WTC11 (cell line): ENCODE measurements around the gene PRDM2. TPM values are rescaled to one million over a fixed set of nuclear protein-coding genes. Genes with fewer than 3 reads are reported as not detected.

Experiments
- ATAC-seq: fragments of 200-7000 bp; cut with Tn5 transposase; 2 replicates; pipeline ENCODE4 v1.10.0; 2021; ENCODE audit warnings: mild to moderate bottlenecking, moderate library complexity
- CTCF ChIA-PET: fragments of 300-600 bp; sonication (Branson Sonifier 250); formaldehyde crosslinking; loops from one replicate; lab custom pipeline; 2021; ENCODE audit warnings: antibody characterized with exemption; lab: Charles Lee
- POLR2A ChIA-PET: fragments of 350-600 bp; sonication (Branson Sonifier 250); formaldehyde crosslinking; loops from one replicate; lab custom pipeline; 2021; ENCODE audit warnings: antibody characterized with exemption; lab: Charles Lee
- DNase-seq: peaks from one replicate; pipeline ENCODE4 v3.0.0; 2021; ENCODE audit warnings: low spot score
- H3K27ac Mint-ChIP-seq: 2 replicates; pipeline ENCODE4 v1.8.0; 2021; ENCODE audit warnings: mixed read lengths
- H3K27me3 Mint-ChIP-seq: 2 replicates; pipeline ENCODE4 v1.8.0; 2021; ENCODE audit warnings: low read depth, mild to moderate bottlenecking, moderate library complexity, mixed read lengths
- H3K36me3 Mint-ChIP-seq: 2 replicates; pipeline ENCODE4 v1.8.0; 2021; ENCODE audit warnings: mixed read lengths
- H3K4me1 Mint-ChIP-seq: 2 replicates; pipeline ENCODE4 v1.8.0; 2022; ENCODE audit warnings: mixed read lengths
- H3K4me3 Mint-ChIP-seq: 2 replicates; pipeline ENCODE4 v1.8.0; 2021; ENCODE audit warnings: mild to moderate bottlenecking, moderate library complexity, mixed read lengths
- H3K9me3 Mint-ChIP-seq: 2 replicates; pipeline ENCODE4 v1.8.0; 2021; ENCODE audit warnings: mixed read lengths
- CBFB ChIP-seq: sonication (generic); formaldehyde crosslinking; IDR thresholded peaks from 2 replicates; pipeline ENCODE4 v1.8.1; 2022; ENCODE audit warnings: mild to moderate bottlenecking, low read depth, missing genetic modification reagents
- EMX1 ChIP-seq: fragments of 250-450 bp; sonication (Bioruptor Pico); IDR thresholded peaks from 2 replicates; pipeline ENCODE4 v1.8.0; 2021; ENCODE audit warnings: mild to moderate bottlenecking
- FOXK1 ChIP-seq: sonication (generic); formaldehyde crosslinking; IDR thresholded peaks from 2 replicates; pipeline ENCODE4 v1.8.0; 2022; ENCODE audit warnings: mild to moderate bottlenecking, moderate library complexity, missing genetic modification reagents
- GRHL2 ChIP-seq: fragments of 250-450 bp; sonication (Bioruptor Pico); IDR thresholded peaks from 2 replicates; pipeline ENCODE4 v1.8.0; 2022; ENCODE audit warnings: mild to moderate bottlenecking, moderate library complexity; ENCODE audit not compliant: insufficient replicate concordance, severe bottlenecking
- MYBL2 ChIP-seq: sonication (generic); formaldehyde crosslinking; IDR thresholded peaks from 2 replicates; pipeline ENCODE4 v1.8.1; 2023; ENCODE audit warnings: mild to moderate bottlenecking, moderate library complexity, missing genetic modification reagents
- NFYB ChIP-seq: sonication (generic); formaldehyde crosslinking; conservative IDR thresholded peaks from 2 replicates; pipeline ENCODE4 v1.8.0; 2022; ENCODE audit warnings: low read depth, missing genetic modification reagents
- SMAD4 ChIP-seq: sonication (generic); formaldehyde crosslinking; IDR thresholded peaks from 2 replicates; pipeline ENCODE4 v1.8.0; 2022; ENCODE audit warnings: mild to moderate bottlenecking, missing genetic modification reagents
- SP1 ChIP-seq: sonication (generic); formaldehyde crosslinking; conservative IDR thresholded peaks from 2 replicates; pipeline ENCODE4 v1.8.1; 2022; ENCODE audit warnings: missing genetic modification reagents
- TP53 ChIP-seq: sonication (generic); formaldehyde crosslinking; IDR thresholded peaks from 2 replicates; pipeline ENCODE4 v1.8.1; 2023; ENCODE audit warnings: mild to moderate bottlenecking, missing genetic modification reagents
- ZNF263 ChIP-seq: sonication (generic); formaldehyde crosslinking; IDR thresholded peaks from 2 replicates; pipeline ENCODE4 v1.8.1; 2022; ENCODE audit warnings: low read depth, mild to moderate bottlenecking, moderate library complexity, missing genetic modification reagents
- total RNA-seq: library from RNA; stranded (reverse); gene quantifications from 3 replicates; pipeline ENCODE4 v1.2.3, GENCODE V29; 2021
- TF ChIP-seq, protein P1 (sequence below): sonication (generic); formaldehyde crosslinking; IDR thresholded peaks from 2 replicates; pipeline ENCODE4 v1.8.1; 2023; ENCODE audit warnings: mild to moderate bottlenecking, missing genetic modification reagents
- TF ChIP-seq, protein P2 (sequence below): fragments of 250-450 bp; sonication (Bioruptor Pico); IDR thresholded peaks from 2 replicates; pipeline ENCODE4 v1.8.0; 2021; ENCODE audit warnings: mild to moderate bottlenecking
- TF ChIP-seq, protein P3 (sequence below): sonication (generic); formaldehyde crosslinking; IDR thresholded peaks from 2 replicates; pipeline ENCODE4 v1.8.1; 2023; ENCODE audit warnings: mild to moderate bottlenecking, missing genetic modification reagents, moderate library complexity
- TF ChIP-seq, protein P4 (sequence below): sonication (generic); formaldehyde crosslinking; IDR thresholded peaks from 2 replicates; pipeline ENCODE4 v1.8.1; 2023; ENCODE audit warnings: mild to moderate bottlenecking, missing genetic modification reagents, moderate library complexity
- TF ChIP-seq, protein P5 (sequence below): fragments of 250-450 bp; sonication (Bioruptor Pico); IDR thresholded peaks from 2 replicates; pipeline ENCODE4 v1.9.0; 2021; ENCODE audit warnings: mild to moderate bottlenecking
- TF ChIP-seq, protein P6 (sequence below): sonication (generic); formaldehyde crosslinking; IDR thresholded peaks from 2 replicates; pipeline ENCODE4 v1.8.1; 2022; ENCODE audit warnings: mild to moderate bottlenecking, moderate library complexity, missing genetic modification reagents
- TF ChIP-seq, protein P7 (sequence below): sonication (generic); formaldehyde crosslinking; IDR thresholded peaks from 2 replicates; pipeline ENCODE4 v1.8.0; 2022; ENCODE audit warnings: mild to moderate bottlenecking, missing genetic modification reagents
- TF ChIP-seq, protein P8 (sequence below): sonication (generic); formaldehyde crosslinking; IDR thresholded peaks from 2 replicates; pipeline ENCODE4 v1.8.1; 2023; ENCODE audit warnings: mild to moderate bottlenecking, missing genetic modification reagents
- TF ChIP-seq, protein P9 (sequence below): sonication (generic); formaldehyde crosslinking; conservative IDR thresholded peaks from 2 replicates; pipeline ENCODE4 v1.8.1; 2023; ENCODE audit warnings: mild to moderate bottlenecking, low read depth, missing genetic modification reagents, moderate library complexity

PRDM2 gene
- total RNA-seq, 1 experiment from 2014 or later: 25.0 TPM

DNA sequence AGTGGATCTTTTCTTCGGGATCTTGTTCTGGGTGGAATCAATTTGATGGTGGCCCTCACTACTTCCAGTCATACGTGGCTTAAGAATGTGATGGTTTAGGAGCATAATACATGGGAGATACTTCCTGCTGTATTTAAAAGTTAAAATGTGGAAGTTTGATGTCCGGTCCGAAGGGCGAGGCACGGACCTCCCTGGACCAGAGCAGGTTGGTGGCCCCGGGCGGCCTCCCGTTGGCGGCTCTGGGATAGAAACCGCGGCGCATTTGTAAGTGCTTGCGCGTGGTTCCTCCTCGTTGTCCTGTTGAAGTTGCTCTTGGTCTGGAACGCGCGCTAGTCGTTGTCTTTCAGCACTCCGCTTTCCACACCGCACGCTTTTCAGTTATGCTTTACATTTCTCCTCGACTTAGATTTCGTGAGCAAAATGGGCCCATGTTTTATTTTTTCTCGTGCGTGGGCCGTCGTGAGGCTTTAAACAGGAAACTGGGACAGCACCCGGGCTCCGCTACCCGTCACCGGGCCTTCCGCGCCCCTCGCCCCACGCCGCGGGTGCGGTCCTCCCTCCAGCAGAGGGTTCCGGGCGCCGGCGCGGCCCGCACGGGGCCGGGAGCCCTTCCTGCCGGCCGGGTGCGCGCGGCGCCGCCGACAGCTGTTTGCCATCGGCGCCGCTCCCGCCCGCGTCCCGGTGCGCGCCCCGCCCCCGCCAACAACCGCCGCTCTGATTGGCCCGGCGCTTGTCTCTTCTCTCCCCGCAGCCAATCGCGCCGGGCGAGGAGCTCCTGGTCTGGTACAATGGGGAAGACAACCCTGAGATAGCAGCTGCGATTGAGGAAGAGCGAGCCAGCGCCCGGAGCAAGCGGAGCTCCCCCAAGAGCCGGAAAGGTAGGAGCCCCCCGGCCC lies 48.9 kb downstream of the PRDM2 start:
- no peaks in the 10 kb centered on the region for H3K9me3 Mint-ChIP-seq
- H3K4me3 Mint-ChIP-seq: peak overlapping the region; percentile 82
- TF ChIP-seq, protein P1, sequence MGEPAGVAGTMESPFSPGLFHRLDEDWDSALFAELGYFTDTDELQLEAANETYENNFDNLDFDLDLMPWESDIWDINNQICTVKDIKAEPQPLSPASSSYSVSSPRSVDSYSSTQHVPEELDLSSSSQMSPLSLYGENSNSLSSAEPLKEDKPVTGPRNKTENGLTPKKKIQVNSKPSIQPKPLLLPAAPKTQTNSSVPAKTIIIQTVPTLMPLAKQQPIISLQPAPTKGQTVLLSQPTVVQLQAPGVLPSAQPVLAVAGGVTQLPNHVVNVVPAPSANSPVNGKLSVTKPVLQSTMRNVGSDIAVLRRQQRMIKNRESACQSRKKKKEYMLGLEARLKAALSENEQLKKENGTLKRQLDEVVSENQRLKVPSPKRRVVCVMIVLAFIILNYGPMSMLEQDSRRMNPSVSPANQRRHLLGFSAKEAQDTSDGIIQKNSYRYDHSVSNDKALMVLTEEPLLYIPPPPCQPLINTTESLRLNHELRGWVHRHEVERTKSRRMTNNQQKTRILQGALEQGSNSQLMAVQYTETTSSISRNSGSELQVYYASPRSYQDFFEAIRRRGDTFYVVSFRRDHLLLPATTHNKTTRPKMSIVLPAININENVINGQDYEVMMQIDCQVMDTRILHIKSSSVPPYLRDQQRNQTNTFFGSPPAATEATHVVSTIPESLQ (CRISPR knock-in tag): no peak
- TF ChIP-seq, protein P2, sequence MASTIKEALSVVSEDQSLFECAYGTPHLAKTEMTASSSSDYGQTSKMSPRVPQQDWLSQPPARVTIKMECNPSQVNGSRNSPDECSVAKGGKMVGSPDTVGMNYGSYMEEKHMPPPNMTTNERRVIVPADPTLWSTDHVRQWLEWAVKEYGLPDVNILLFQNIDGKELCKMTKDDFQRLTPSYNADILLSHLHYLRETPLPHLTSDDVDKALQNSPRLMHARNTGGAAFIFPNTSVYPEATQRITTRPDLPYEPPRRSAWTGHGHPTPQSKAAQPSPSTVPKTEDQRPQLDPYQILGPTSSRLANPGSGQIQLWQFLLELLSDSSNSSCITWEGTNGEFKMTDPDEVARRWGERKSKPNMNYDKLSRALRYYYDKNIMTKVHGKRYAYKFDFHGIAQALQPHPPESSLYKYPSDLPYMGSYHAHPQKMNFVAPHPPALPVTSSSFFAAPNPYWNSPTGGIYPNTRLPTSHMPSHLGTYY (CRISPR knock-in tag): no peak
- no peak for TF ChIP-seq CBFB (CRISPR knock-in tag)
- no peak for TF ChIP-seq ZNF263
- TF ChIP-seq SP1: peak; percentile 88
- no peak for TF ChIP-seq TP53 (CRISPR knock-in tag)
- no peak for TF ChIP-seq EMX1 (CRISPR knock-in tag)
- TF ChIP-seq SMAD4 (CRISPR knock-in tag): no peak
- TF ChIP-seq, protein P3, sequence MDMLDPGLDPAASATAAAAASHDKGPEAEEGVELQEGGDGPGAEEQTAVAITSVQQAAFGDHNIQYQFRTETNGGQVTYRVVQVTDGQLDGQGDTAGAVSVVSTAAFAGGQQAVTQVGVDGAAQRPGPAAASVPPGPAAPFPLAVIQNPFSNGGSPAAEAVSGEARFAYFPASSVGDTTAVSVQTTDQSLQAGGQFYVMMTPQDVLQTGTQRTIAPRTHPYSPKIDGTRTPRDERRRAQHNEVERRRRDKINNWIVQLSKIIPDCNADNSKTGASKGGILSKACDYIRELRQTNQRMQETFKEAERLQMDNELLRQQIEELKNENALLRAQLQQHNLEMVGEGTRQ (CRISPR knock-in tag): no peak
- TF ChIP-seq GRHL2 (CRISPR knock-in tag): no peak
- TF ChIP-seq, protein P4, sequence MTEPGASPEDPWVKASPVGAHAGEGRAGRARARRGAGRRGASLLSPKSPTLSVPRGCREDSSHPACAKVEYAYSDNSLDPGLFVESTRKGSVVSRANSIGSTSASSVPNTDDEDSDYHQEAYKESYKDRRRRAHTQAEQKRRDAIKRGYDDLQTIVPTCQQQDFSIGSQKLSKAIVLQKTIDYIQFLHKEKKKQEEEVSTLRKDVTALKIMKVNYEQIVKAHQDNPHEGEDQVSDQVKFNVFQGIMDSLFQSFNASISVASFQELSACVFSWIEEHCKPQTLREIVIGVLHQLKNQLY (CRISPR knock-in tag): no peak
- TF ChIP-seq, protein P5, sequence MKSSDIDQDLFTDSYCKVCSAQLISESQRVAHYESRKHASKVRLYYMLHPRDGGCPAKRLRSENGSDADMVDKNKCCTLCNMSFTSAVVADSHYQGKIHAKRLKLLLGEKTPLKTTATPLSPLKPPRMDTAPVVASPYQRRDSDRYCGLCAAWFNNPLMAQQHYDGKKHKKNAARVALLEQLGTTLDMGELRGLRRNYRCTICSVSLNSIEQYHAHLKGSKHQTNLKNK (CRISPR knock-in tag): no peak
- 0 out of 2 replicates have a peak, but pooled peaks have one; percentile 35 for TF ChIP-seq MYBL2
- TF ChIP-seq, protein P6, sequence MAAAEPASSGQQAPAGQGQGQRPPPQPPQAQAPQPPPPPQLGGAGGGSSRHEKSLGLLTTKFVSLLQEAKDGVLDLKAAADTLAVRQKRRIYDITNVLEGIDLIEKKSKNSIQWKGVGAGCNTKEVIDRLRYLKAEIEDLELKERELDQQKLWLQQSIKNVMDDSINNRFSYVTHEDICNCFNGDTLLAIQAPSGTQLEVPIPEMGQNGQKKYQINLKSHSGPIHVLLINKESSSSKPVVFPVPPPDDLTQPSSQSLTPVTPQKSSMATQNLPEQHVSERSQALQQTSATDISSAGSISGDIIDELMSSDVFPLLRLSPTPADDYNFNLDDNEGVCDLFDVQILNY (CRISPR knock-in tag): peak; percentile 56; the same call in 1 of the 2 replicates
- peak; percentile 73 for TF ChIP-seq NFYB
- TF ChIP-seq FOXK1 (CRISPR knock-in tag): 0 out of 2 replicates have a peak, but pooled peaks have one; percentile 19
- TF ChIP-seq, protein P7, sequence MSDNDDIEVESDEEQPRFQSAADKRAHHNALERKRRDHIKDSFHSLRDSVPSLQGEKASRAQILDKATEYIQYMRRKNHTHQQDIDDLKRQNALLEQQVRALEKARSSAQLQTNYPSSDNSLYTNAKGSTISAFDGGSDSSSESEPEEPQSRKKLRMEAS (CRISPR knock-in tag): no peak; the same call in 1 of the 2 replicates
- TF ChIP-seq, protein P8, sequence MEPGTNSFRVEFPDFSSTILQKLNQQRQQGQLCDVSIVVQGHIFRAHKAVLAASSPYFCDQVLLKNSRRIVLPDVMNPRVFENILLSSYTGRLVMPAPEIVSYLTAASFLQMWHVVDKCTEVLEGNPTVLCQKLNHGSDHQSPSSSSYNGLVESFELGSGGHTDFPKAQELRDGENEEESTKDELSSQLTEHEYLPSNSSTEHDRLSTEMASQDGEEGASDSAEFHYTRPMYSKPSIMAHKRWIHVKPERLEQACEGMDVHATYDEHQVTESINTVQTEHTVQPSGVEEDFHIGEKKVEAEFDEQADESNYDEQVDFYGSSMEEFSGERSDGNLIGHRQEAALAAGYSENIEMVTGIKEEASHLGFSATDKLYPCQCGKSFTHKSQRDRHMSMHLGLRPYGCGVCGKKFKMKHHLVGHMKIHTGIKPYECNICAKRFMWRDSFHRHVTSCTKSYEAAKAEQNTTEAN (CRISPR knock-in tag): 0 out of 2 replicates have a peak, but pooled peaks have one; percentile 30
- TF ChIP-seq, protein P9, sequence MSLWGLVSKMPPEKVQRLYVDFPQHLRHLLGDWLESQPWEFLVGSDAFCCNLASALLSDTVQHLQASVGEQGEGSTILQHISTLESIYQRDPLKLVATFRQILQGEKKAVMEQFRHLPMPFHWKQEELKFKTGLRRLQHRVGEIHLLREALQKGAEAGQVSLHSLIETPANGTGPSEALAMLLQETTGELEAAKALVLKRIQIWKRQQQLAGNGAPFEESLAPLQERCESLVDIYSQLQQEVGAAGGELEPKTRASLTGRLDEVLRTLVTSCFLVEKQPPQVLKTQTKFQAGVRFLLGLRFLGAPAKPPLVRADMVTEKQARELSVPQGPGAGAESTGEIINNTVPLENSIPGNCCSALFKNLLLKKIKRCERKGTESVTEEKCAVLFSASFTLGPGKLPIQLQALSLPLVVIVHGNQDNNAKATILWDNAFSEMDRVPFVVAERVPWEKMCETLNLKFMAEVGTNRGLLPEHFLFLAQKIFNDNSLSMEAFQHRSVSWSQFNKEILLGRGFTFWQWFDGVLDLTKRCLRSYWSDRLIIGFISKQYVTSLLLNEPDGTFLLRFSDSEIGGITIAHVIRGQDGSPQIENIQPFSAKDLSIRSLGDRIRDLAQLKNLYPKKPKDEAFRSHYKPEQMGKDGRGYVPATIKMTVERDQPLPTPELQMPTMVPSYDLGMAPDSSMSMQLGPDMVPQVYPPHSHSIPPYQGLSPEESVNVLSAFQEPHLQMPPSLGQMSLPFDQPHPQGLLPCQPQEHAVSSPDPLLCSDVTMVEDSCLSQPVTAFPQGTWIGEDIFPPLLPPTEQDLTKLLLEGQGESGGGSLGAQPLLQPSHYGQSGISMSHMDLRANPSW (CRISPR knock-in tag): no peak
- CTCF ChIA-PET: interaction anchor here (0.5 to 2.1 kb wide), 8 partner anchors 12 to 1234 kb away, joined by 3 to 7 read pairs (median 4); no protein-coding TSS in a partner anchor
- ATAC-seq: peak; percentile 96
- H3K4me1 Mint-ChIP-seq: peaks cover 29% of the 10 kb centered on the region
- H3K27me3 Mint-ChIP-seq: peaks cover 22% of the 10 kb centered on the region
- H3K36me3 Mint-ChIP-seq: no peaks in the 10 kb centered on the region
- POLR2A ChIA-PET: interaction anchor here (0.7 to 1.5 kb wide), 6 partner anchors 9 to 232 kb away, joined by 3 to 7 read pairs (median 4); no protein-coding TSS in a partner anchor
- no peak overlapping the region for H3K27ac Mint-ChIP-seq
- peak; percentile 94 for DNase-seq
